Transverse colon (tissue), 4 donors: ENCODE measurements around the gene RGS5. TPM values are rescaled to one million over a fixed set of nuclear protein-coding genes. Genes with fewer than 3 reads are reported as not detected.

Experiments used
- DNase-seq: peaks from one replicate; pipeline ENCODE4 v3.0.0-alpha.2; 2019
- H3K27ac ChIP-seq, 4 donors: fragments of 200-600 bp; sonication (generic); 2 replicates each; pipeline ENCODE4 v1.5.1; 2016 to 2018; ENCODE audit warnings: inconsistent platforms in 4 of 4
- H3K27me3 ChIP-seq: fragments of 200-600 bp; sonication (generic); 2 replicates; pipeline ENCODE4 v1.5.1; 2017; ENCODE audit warnings: inconsistent platforms
- H3K36me3 ChIP-seq, 4 donors: fragments of 200-600 bp; sonication (generic); 2 replicates each; pipeline ENCODE4 v1.5.1; 2017 to 2019; ENCODE audit warnings: inconsistent platforms in 4 of 4
- H3K4me1 ChIP-seq, 4 donors: fragments of 200-600 bp; sonication (generic); 2 replicates each; pipeline ENCODE4 v1.5.1; 2017 to 2020; ENCODE audit warnings: inconsistent platforms in 4 of 4
- H3K4me3 ChIP-seq, 4 donors: fragments of 200-600 bp; sonication (generic); 1 replicate in 1 of 4; 2 replicates in 3 of 4; pipeline versions ENCODE4 v1.5.1 to v1.6.1; 2017 to 2019; ENCODE audit warnings: inconsistent platforms in 4 of 4
- H3K9me3 ChIP-seq, 2 donors: fragments of 200-600 bp; sonication (generic); 2 replicates each; pipeline ENCODE4 v1.5.1; 2017 to 2019; ENCODE audit warnings: inconsistent platforms in 2 of 2
- EP300 ChIP-seq: sonication (generic); formaldehyde crosslinking; IDR thresholded peaks from one replicate; pipeline ENCODE4 v1.6.1; 2017; ENCODE audit warnings: antibody characterized with exemption, low read depth
- POLR2A ChIP-seq: fragments of 450-650 bp; IDR thresholded peaks from one replicate; pipeline ENCODE4 v1.6.1; 2016; ENCODE audit warnings: antibody characterized with exemption, mild to moderate bottlenecking, moderate library complexity
- POLR2AphosphoS5 ChIP-seq, 3 donors: sonication (generic); formaldehyde crosslinking; IDR thresholded peaks; one replicate each; pipeline ENCODE4 v1.6.1; 2016; ENCODE audit warnings: antibody characterized with exemption in 3 of 3
- WGBS, 2 donors: methylation state at CpG; one replicate each; pipeline ENCODE4 v1.1.5; 2018; ENCODE audit warnings: low coverage in 1 of 2; 5-methylcytosine and 5-hydroxymethylcytosine counted together
- in situ Hi-C, 4 donors: fragments of 200-750 bp; cut with MboI; loops; one replicate each; pipeline versions ENCODE4 v1.15.0 to v1.15.1; 2017; ENCODE audit warnings: low sequenced_read_pairs in 3 of 4, low pct_ligation_motif_present in 1 of 4, low pct_unique_long_range_greater_than_20kb in 1 of 4
- intact Hi-C: fragments of 100-400 bp; cut with DNase I; formaldehyde crosslinking; loops from one replicate; pipeline ENCODE4 v1.15.1; 2023; ENCODE audit warnings: low total_unique reads
- total RNA-seq, 4 donors: library from RNA; depleted of rRNA; stranded (reverse); fragments of >200 nt; gene quantifications; one replicate each; pipeline ENCODE4 v1.1.0, GENCODE V29; 2016
- TF ChIP-seq, protein P1 (sequence below), 5 experiments: fragments of 200-600 bp in 3 of 5; fragments of 450-650 bp in 2 of 5; sonication (generic) in 3 of 5; IDR thresholded peaks; 1 replicate in 2 of 5; 2 replicates in 3 of 5; pipeline ENCODE4 v1.5.1; 2016 to 2017; ENCODE audit warnings: antibody characterized with exemption in 5 of 5, inconsistent platforms in 3 of 5, mild to moderate bottlenecking in 2 of 5, moderate library complexity in 1 of 5

RGS5 gene
- total RNA-seq, 4 donors from 2014 or later, result 28.1 to 55.6 (median 41.8) TPM

GRCh38 chr1:163195728-163196448, 6.8 kb downstream of the RGS5 start:
- no peak for DNase-seq
- no peaks in the 10 kb centered on the region for H3K27me3 ChIP-seq
- no peaks in the 10 kb centered on the region for H3K36me3 ChIP-seq
- H3K4me3 ChIP-seq, result no peak overlapping the region
- intact Hi-C loops (no loop called here), in situ Hi-C loops (loop anchor here in 2 of 4 donors (25.0 kb wide), 1 partner anchor 334 kb away; the partner anchor contains the start of gene CCDC190 (in 2 of the 2))
- 52 to 73% methylated on average over 5 of the region's 5 CpGs for WGBS, 2 donors
- H3K4me1 ChIP-seq, result no peaks in the 10 kb centered on the region
- TF ChIP-seq EP300, result no peak
- TF ChIP-seq, protein P1, sequence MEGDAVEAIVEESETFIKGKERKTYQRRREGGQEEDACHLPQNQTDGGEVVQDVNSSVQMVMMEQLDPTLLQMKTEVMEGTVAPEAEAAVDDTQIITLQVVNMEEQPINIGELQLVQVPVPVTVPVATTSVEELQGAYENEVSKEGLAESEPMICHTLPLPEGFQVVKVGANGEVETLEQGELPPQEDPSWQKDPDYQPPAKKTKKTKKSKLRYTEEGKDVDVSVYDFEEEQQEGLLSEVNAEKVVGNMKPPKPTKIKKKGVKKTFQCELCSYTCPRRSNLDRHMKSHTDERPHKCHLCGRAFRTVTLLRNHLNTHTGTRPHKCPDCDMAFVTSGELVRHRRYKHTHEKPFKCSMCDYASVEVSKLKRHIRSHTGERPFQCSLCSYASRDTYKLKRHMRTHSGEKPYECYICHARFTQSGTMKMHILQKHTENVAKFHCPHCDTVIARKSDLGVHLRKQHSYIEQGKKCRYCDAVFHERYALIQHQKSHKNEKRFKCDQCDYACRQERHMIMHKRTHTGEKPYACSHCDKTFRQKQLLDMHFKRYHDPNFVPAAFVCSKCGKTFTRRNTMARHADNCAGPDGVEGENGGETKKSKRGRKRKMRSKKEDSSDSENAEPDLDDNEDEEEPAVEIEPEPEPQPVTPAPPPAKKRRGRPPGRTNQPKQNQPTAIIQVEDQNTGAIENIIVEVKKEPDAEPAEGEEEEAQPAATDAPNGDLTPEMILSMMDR (IDR thresholded peaks at IDR 0.05), result no peak
- no peak for TF ChIP-seq POLR2AphosphoS5 (IDR thresholded peaks at IDR 0.05)
- H3K27ac ChIP-seq, result no peak overlapping the region
- no peaks in the 10 kb centered on the region for H3K9me3 ChIP-seq

- no peaks in the 10 kb centered on the region for H3K4me1 ChIP-seq
- in situ Hi-C loops (loop anchor here in 2 of 4 donors (25.0 kb wide), 1 partner anchor 329 kb away; the partner anchor contains the start of gene CCDC190 (in 2 of the 2)), intact Hi-C loops (no loop called here)
- no peak for DNase-seq
- H3K27ac ChIP-seq, result no peak overlapping the region
- no peaks in the 10 kb centered on the region for H3K27me3 ChIP-seq
- H3K4me3 ChIP-seq, result no peak overlapping the region
- no peaks in the 10 kb centered on the region for H3K36me3 ChIP-seq
- no peaks in the 10 kb centered on the region for H3K9me3 ChIP-seq
- TF ChIP-seq EP300 (no peak), POLR2AphosphoS5 (IDR thresholded peaks at IDR 0.05) (no peak), POLR2A (no peak)
- TF ChIP-seq, protein P1 (IDR thresholded peaks at IDR 0.05), result no peak
- whole genome bisulfite sequencing, 2 donors, result 88% methylated on average over 1 of the region's 1 CpG; no CpG with 5 or more reads in 1 of the 2 donors
Measured at GRCh38 chr1:163191301-163191700, 11.4 kb downstream of the RGS5 start.

DNA sequence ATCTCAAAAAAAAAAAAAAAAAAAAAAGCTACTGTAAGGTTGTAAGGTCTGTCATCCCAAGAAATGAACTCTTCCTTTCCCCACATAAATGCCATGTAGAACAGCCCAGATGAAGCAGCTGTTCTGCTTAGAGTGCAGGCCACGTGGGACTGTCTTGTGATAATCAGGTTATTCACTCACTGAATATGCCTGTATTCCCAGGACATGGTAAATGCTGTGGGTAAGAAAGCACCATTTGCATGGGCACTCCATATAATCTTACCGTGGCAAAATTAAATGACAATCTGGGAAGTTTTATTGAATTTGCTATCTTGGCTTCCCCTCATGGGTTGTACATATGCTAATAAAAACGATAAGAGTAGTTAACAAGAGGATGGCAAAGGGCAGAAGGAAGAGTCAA, 13.8 kb downstream of the RGS5 start:
- H3K36me3 ChIP-seq, result no peaks in the 10 kb centered on the region
- TF ChIP-seq POLR2AphosphoS5 (IDR thresholded peaks at IDR 0.05) (no peak), EP300 (no peak), POLR2A (no peak)
- TF ChIP-seq, protein P1 (IDR thresholded peaks at IDR 0.05), result no peak
- H3K27ac ChIP-seq, result no peak overlapping the region
- in situ Hi-C loops, result loop anchor here in 2 of 4 donors (25.0 kb wide), 1 partner anchor 327 kb away; the partner anchor contains the start of gene CCDC190 (in 2 of the 2)
- no peak for DNase-seq
- no peak overlapping the region for H3K4me3 ChIP-seq
- no peaks in the 10 kb centered on the region for H3K4me1 ChIP-seq
- H3K27me3 ChIP-seq, result no peaks in the 10 kb centered on the region
- WGBS, 2 donors, result 67 to 68% methylated on average over 3 of the region's 3 CpGs
- intact Hi-C loops, result loop anchor here (10.0 kb wide), 1 partner anchor 126 kb away; no protein-coding TSS in a partner anchor
- no peaks in the 10 kb centered on the region for H3K9me3 ChIP-seq

DNA sequence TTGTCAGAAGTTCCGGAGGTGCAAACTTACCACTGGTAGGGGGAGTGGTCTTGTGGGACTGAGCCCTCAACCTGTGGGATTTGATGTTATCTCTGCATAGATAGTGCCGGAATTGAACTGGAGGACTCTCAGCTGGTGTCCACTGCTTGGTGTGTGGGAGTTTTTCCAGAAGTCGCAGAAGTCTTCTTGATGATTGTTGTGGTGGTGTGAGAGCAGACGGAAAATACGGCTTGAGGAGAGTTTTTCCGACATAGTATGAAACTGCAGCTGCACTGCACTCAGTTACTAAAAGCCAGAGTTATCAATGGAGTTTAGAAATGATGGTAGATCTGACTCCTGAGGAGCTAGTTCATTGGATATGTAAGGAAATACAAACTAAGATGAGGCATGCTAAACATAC, 14.9 kb downstream of the RGS5 start:
- in situ Hi-C loops (loop anchor here in 2 of 4 donors (25.0 kb wide), 1 partner anchor 326 kb away; the partner anchor contains the start of gene CCDC190 (in 2 of the 2)), intact Hi-C loops (loop anchor here (10.0 kb wide), 1 partner anchor 127 kb away; no protein-coding TSS in a partner anchor)
- TF ChIP-seq POLR2AphosphoS5 (IDR thresholded peaks at IDR 0.05), result no peak
- no peak for DNase-seq
- 87 to 89% methylated on average over 5 to 6 of the region's 6 CpGs for WGBS, 2 donors
- Histone ChIP-seq H3K36me3 (no peaks in the 10 kb centered on the region), H3K27me3 (no peaks in the 10 kb centered on the region), H3K4me1 (no peaks in the 10 kb centered on the region), H3K9me3 (no peaks in the 10 kb centered on the region), H3K27ac (no peak overlapping the region), H3K4me3 (no peak overlapping the region)
